ENCODE results near the gene PCDHGA3. TPM values are rescaled to one million over a fixed set of nuclear protein-coding genes. Genes with fewer than 3 reads are reported as not detected.

PCDHGA3 gene
- total and polyA plus RNA-seq, 9 of the 15 experiments (the other 6 are each of a cell fraction or from before 2014, with no cell fraction given) = 0.13 to 0.28 (median 0.18) TPM; not detected in 2

GRCh38 chr5:141320225-141321169 lies 23.1 kb upstream of the PCDHGA3 start, which contains the start of gene TAF7 (continued):
- TF ChIP-seq ZNF280B (CRISPR knock-in tag; IDR thresholded peaks at IDR 0.05) = no peak
- no peak for TF ChIP-seq ZNF699 (CRISPR knock-in tag; IDR thresholded peaks at IDR 0.05; ENCODE audit: insufficient replicate concordance)
- TF ChIP-seq ZC3H4 (CRISPR knock-in tag; IDR thresholded peaks at IDR 0.05; ENCODE audit: borderline replicate concordance) = no peak
- no peak for TF ChIP-seq NONO (IDR thresholded peaks at IDR 0.05; ENCODE audit: low read depth in 2 of 2, low read length in 1 of 2)
- TF ChIP-seq HMGXB4 (CRISPR knock-in tag; IDR thresholded peaks at IDR 0.05) = 0 out of 2 replicates have a peak, but pooled peaks have one; percentile 77
- peak; percentile 17; the same call in 1 of the 2 replicates for TF ChIP-seq SMARCA5 (IDR thresholded peaks at IDR 0.05)
- TF ChIP-seq TFAM (CRISPR knock-in tag; conservative IDR thresholded peaks at IDR 0.05) = no peak
- TF ChIP-seq, protein P1, sequence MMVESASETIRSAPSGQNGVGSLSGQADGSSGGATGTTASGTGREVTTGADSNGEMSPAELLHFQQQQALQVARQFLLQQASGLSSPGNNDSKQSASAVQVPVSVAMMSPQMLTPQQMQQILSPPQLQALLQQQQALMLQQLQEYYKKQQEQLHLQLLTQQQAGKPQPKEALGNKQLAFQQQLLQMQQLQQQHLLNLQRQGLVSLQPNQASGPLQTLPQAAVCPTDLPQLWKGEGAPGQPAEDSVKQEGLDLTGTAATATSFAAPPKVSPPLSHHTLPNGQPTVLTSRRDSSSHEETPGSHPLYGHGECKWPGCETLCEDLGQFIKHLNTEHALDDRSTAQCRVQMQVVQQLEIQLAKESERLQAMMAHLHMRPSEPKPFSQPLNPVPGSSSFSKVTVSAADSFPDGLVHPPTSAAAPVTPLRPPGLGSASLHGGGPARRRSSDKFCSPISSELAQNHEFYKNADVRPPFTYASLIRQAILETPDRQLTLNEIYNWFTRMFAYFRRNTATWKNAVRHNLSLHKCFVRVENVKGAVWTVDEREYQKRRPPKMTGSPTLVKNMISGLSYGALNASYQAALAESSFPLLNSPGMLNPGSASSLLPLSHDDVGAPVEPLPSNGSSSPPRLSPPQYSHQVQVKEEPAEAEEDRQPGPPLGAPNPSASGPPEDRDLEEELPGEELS (CRISPR knock-in tag; IDR thresholded peaks at IDR 0.05; ENCODE audit: borderline replicate concordance) = no peak
- TF ChIP-seq KAT8 (IDR thresholded peaks at IDR 0.05; ENCODE audit: low read depth) = peak; percentile 88; the same call in 1 of the 2 replicates
- peak; percentile 71 for TF ChIP-seq PHF20 (IDR thresholded peaks at IDR 0.05; ENCODE audit: partially characterized antibody)
- TF ChIP-seq, protein P2, sequence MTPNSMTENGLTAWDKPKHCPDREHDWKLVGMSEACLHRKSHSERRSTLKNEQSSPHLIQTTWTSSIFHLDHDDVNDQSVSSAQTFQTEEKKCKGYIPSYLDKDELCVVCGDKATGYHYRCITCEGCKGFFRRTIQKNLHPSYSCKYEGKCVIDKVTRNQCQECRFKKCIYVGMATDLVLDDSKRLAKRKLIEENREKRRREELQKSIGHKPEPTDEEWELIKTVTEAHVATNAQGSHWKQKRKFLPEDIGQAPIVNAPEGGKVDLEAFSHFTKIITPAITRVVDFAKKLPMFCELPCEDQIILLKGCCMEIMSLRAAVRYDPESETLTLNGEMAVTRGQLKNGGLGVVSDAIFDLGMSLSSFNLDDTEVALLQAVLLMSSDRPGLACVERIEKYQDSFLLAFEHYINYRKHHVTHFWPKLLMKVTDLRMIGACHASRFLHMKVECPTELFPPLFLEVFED (CRISPR knock-in tag; conservative IDR thresholded peaks at IDR 0.05) = no peak
- TF ChIP-seq TAF15 (IDR thresholded peaks at IDR 0.05; ENCODE audit: low read depth, low read length) = no peak
- no peak for TF ChIP-seq HOMEZ (CRISPR knock-in tag; IDR thresholded peaks at IDR 0.05)
- TF ChIP-seq, protein P3, sequence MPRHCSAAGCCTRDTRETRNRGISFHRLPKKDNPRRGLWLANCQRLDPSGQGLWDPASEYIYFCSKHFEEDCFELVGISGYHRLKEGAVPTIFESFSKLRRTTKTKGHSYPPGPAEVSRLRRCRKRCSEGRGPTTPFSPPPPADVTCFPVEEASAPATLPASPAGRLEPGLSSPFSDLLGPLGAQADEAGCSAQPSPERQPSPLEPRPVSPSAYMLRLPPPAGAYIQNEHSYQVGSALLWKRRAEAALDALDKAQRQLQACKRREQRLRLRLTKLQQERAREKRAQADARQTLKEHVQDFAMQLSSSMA (CRISPR knock-in tag; IDR thresholded peaks at IDR 0.05) = no peak
- TF ChIP-seq ZEB2 (IDR thresholded peaks at IDR 0.05) = no peak
- TF ChIP-seq ZNF445 (CRISPR knock-in tag; IDR thresholded peaks at IDR 0.05; ENCODE audit: low read depth) = no peak
